ENCODE data around the gene KDM4D.

DNA sequence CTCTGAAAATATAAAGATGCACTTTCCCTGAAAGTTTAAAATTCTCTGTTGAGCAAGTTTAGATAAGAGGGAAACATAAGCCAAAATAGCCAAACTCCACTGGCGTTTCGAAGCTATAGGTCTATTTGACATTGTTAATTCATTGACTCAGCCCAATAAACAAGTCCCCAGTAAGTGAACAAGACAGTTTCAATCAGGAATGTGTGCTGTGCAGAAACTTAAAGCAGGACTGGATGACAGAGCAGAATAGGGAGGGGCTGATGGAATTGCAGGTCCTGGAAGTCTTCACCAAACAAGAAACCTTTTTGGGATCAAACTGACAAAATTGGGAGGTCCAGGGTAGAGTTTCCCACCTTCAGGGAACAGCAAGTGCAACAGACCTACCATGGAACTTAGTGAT is 42.6 kb downstream of the KDM4D start:
- TF ChIP-seq POLR2A (IDR thresholded peaks at IDR 0.05), result no peak
- TF ChIP-seq CTCF (IDR thresholded peaks at IDR 0.05), result no peak

Measured in esophagus squamous epithelium (tissue), 4 donors.